Kidney capillary endothelial cell (primary cell): Measurements from ENCODE around the gene EAPP.
"Not testable (repeated sequence)": the region's sequence is repeated elsewhere in the genome, so short reads cannot be mapped to it uniquely, and the experiment has no call there.

Experiments used
- DNase-seq: peaks from one replicate; pipeline ENCODE4 v3.0.0-alpha.2; 2018; ENCODE audit warnings: low spot score

Gene EAPP

DNA sequence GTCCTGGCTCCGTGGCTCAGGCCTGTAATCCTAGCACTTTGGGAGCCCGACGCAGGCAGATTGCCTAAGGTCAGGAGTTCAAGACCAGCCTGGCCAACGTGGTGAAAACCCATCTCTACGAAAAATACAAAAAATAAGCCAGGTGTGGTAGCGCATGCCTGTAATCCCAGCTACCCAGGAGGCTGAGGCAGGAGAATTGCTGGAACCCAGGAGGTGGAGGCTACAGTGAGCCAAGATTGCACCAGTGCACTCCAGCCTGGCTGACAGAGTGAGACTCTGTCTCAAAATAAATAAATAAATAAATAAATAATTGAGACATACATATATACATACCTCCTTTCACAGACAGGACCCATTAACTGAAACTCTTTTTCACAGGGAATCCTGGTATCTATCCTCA lies 1.4 kb downstream of the EAPP start:
- DNase-seq = not testable (repeated sequence)

DNA sequence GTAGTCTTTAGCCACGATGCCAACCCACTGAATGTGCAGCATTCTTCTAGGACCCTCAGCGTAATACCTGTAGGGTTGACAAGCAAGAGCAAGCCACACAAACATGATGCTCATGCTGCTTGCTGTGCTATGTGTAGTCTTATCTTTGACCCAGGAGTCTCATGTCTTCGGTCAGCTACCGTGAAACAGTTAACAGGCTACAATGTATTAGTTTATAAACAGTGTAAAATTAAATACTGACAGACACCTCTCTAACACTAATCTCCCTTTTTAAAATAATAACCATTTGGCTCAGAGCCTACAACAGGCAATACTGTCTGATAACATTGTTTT lies 1.9 kb downstream of the EAPP start:
- DNase-seq = no peak

DNA sequence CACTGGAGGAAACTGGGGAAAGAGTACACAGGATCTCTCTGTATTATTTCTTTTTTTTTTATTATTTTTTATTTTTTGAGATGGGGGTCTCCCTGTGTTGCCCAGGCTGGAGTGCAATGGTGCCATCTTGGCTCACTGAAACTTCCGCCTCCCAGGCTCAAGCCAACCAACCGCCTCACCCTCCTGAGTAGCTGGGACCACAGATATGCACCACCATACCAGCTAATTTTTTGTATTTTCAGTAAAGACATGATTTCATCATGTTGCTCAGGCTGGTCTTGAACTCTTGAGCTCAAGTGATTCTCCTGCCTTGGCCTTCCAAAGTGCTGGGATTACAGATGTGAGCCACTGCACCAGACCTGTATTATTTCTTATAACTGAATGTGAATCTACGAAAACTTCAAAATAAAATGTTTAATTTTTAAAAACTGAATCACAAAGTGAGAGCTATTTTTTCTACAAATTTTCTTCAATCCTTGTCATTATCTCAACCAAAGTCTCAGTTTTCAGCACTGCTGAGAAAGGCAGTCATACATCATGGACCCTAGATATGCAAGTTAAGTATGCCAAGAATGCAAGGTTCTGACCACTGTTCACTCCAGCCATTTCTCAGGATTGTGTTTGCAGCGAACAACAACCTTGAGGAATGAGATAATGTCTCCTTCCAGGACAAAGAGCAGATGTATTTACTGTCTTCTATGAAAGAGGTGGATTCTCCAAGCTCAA lies 2.4 kb downstream of the EAPP start:
- no peak for DNase-seq

DNA sequence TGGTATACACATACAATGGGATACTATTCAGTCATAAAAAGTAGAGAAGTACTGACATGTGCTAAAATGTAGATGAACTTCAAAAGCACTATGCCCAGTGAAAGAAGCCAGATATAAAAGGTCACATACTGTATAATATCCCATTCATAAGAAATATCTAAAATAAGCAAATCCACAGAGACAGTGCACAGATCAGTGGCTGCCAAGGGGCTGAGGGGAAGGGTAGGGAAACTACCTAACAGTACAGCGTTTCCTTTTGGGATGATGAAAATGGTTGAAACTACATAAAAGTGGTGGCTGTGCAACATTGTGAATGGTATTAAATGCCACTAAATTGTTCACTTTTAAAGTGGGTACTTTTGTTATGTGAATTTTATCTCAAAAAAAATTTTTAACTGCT lies 11.9 kb downstream of the EAPP start:
- no peak for DNase-seq

DNA sequence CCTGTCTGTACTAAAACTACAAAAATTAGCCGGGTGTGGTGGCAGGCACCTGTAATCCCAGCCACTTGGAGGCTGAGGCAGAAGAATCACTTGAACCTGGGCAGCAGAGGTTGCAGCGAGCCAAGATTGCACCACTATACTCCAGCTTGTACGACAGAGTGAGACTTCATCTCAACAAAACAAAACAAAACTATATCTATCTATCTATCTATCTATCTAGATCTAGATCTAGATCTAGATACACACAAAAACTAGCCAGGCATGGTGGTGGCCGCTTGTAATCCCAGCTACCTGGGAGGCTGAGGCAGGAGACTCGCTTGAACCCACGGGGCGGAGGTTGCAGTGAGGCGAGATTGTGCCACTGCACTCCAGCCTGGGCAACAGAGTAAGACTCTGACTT lies 15.3 kb downstream of the EAPP start:
- DNase-seq = not testable (repeated sequence)

DNA sequence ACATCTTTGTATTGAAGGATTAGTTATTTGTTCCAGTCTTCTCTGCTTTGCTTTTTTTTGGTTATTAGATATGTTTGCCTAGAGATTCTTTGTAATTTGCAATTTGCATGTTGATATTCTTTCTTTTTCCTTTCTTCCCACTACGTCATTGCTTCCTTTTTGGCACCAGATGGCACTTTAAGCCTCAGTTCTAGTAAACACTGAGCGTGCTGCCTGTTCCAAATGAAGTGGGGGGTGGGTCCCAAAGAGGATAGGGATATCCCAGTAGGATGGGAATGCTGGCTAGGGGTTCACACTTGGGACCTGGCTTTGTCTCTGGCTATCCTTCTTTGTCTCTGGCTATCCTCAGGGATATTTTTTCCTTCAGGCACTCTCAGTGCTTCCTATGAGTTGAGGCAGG lies 17.0 kb downstream of the EAPP start:
- DNase-seq = no peak

DNA sequence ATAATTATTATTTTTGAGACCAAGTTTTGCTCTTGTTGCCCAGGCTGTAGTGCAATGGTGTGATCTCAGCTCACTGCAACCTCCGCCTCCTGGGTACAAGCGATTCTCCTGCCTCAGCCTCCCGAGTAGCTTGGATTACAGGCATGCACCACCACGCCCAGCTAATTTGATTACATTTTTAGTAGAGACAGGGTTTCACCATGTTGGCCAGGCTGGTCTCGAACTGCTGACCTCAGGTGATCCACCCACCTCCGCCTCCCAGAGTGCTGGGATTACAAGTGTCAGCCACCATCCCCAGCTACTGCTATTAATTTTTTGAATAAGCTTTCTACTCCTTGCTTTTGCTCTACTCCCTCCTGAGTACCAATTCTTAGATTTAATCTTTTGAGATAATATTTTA lies 18.4 kb downstream of the EAPP start:
- DNase-seq = not testable (repeated sequence)

DNA sequence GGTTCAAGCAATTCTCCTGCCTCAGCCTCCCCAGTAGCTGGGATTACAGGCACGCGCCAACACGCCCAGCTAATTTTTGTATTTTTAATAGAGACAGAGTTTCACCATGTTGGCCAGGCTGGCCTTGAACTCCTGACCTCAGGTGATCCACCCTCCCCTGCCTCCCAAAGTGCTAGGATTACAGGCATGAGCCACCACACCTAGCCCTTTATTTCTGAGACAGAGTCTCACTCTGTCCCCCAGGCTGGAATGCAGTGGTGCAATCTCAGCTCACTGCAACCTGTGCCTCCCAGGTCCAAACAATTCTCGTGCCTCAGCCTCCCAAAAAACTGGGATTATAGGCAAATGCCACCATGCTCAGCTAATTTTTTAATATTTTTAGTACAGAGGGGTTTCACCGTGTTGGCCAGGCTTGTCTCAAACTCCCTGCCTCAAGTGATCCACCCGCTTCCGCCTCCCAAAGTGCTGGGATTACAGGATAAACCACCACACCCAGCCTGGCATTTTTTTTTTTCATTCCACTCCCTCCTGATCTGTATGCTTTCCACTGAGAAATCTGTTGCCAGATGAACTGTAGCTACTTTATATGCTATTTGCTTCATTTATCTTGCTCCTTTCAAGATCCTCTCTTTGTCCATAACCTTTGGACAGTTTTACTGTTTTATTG lies 19.1 kb downstream of the EAPP start:
- DNase-seq = not testable (repeated sequence)

DNA sequence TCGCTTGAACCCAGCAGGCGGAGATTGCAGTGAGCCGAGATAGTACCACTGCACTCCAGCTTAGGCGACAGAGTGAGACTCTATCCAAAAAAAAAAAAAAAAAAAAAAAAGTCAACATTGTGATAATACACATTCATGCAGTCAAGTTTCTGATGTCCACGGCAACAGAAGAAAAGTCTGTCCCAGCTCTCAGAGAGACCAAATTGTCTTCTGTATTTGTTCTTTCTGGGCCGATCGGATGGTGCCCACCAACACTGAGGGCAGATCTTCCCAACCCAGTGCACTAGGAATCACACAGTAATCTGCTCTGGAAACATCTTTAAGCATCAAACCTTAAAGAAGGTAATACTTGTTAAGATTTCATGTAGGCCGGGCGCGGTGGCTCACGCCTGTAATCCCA lies 31.6 kb downstream of the EAPP start:
- no peak for DNase-seq

DNA sequence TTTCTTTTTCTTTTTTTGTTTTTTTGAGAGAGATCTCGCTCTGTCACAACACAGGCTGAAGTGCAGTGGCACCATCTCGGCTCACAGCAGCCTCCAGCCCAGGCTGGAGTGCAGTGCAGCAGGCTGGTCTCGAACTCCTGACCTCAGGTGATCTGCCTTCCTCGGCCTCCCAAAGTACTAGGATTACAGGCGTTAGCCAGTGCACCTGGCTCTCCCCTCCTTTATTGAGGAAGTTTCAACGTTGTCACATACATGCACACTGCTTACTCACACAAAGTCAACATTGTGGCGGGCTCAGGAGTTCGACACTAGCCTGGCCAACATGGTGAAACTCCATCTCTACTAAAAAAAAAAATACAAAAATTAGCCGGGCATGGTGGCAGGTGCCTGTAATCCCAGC lies 32.0 kb downstream of the EAPP start:
- no peak for DNase-seq

DNA sequence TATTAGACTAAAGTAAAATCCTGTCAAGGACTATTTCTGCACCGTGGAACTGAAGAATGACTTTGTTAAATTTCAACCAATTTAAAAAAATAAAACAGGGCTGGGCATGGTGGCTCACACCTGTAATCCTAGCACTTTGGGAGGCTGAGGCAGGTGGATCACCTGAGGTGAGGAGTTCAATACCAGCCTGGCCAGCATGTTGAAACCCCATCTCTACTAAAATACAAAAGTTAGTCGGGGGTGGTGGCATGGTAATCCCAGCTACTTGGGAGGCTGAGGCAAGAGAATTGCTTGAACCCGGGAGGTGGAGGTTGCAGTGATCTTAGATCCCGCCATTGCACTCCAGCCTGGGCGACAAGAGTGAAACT lies 34.4 kb downstream of the EAPP start:
- DNase-seq = not testable (repeated sequence)

DNA sequence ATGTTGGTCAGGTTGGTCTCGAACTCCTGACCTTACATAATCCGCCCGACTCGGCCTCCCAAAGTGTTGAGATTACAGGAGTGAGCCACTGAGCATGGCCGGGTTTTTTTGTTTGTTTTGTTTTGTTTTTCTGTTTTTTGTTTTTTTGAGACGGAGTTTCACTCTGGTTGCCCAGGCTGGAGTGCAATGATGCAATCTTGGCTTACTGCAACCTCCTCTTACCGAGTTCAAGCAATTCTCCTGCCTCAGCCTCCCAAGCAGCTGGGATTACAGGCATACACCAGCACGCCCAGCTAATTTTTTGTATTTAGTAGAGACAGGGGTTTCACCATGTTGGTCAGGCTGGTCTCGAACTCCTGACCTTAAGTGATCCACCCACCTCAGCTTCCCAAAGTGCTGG lies 35.5 kb downstream of the EAPP start:
- DNase-seq = not testable (repeated sequence)

DNA sequence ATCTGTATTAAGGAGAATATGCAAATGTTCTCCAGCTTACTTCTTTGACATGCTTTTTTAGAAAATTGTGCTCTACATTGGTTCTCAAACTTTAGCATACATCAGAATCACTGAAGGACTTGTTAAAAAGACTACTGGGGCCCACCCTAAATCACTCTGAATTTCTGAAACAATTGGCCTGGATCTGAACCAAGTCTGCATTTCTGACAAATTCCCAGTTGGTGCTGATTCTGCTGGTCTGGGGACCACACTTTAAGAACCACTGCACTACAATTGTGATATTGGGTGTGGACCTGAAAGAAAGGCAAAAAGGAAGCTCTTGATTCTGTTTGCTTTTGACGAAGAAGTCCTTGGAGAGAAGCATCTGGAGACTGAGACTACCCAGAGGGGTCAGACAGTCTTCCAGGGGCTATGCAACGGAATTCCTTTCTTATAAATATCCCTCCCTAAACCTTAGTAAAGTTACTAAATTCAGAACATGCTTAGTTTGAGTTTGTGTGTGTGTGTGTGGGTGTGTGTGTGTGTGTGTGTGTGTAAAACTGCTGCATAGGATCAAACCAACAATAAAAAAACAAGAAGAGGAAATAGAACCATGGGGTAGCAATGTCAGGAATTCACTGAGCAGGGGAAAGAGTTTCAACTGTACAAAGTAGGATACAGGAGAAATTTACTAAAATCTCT lies 36.8 kb downstream of the EAPP start:
- no peak for DNase-seq

DNA sequence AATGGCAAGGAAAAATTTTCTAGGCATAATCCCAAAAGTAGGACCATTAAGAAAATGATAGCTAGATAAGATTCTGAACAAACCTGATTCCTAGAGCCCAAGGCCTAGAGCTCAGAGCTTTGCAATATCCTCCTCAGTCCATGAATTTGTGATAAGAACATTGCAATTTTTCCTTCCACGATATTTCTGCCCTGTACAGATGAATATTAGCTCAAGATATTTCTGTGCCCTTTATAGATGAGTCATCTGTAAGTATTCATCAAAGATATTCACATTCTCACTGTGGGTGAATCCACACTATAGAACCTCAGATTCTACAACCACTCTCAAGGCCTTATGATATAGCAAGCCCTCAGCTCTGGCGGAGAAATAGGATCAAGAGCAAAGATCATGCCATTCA lies 37.5 kb downstream of the EAPP start:
- no peak for DNase-seq

DNA sequence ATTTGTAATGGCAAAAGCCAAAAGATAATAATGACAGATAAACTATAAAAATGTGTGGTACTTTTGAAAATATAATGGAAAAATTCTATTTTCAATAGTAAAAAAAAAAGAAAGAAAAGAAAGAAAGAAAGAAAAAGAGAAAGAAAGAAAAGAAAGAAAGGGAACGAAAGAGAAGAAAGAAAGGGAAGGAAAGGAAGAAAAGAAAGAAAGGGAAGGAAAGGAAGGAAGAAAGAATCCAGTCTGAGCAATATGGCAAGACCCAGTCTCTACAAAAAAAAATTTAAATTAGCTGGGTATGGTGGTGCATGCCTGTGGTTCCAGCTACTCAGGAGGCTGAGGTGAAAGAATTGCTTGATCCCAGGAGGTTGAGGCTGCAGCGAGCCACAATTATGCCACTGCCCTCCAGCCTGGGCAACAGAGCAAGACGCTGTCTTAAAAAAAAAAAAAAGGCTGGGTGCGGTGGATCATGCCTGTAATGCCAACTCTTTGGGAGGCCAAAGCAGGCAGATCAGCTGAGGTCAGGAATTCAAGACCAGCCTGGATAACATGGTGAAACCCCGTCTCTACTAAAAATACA lies 38.4 kb downstream of the EAPP start:
- DNase-seq = no peak

DNA sequence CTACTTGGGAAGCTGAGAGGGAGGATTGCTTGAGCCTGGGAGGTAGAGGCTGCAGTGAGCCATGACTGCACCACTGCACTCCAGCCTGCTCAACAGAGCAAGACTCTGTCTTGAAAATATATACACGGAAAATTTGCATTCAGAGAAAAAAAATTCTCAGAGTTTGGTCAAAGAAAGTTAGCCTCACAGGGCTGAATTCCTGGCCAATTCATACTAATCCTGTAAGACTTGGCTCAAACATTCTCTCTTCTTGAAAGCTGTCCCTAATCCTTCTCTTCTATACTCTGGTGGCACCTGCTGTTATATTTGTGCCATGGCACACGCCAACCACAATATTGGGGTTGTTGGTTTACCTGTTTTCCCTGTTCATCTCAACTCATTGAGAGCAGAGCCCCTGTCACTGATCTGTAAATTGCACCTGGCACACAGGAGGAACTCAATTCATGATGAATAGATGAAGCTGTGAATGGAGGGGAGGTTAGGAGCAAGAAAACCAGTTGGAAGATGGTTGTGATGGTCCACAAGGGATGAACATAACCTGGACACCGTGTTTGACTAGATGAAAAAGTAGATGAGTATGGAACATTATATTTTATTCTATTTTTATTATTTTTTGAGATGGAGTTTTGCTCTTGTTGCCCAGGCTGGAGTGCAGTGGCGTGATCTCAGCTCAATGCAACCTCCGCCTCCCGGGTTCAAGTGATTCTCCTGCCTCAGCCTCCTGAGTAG lies 40.7 kb downstream of the EAPP start:
- DNase-seq = no peak

DNA sequence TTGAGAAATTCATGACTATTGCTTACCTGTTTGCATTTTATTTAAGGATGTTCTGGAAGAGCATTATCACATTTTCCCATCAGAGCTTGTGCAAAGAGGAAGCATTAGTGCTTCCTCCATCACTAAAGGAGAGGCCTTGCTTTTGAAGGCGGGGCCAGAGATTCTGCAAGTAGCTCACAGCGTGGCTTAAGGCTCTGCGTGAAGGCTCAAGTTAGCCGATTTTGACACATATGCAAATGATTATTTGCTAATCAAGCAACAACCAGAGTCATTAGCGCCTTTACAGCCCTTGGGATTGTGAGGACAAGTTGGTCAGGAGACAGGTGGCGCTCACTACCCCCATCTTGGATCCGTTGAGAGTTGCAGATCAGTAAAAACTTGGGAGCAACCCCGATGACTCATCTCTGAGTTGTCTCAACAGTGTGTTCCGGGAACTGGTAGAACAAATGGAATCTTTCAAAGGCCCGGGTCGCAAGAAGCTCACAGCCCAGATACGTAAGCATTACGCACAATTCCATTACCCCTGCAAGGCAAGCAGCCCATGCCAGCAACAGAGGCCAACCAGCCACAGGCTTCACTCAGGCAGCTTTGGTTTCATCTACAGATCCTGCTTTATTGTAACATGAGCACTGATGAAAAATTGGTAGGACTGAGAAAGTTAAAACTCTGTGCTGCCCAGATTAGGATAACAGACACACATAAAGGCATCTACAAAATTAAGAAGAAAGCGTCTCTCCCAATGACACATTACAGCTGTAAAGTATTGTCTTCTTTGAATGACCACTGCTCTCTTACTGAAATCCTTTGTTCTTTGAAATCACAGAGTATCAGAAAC lies 42.6 kb downstream of the EAPP start:
- DNase-seq = peak; percentile 19

DNA sequence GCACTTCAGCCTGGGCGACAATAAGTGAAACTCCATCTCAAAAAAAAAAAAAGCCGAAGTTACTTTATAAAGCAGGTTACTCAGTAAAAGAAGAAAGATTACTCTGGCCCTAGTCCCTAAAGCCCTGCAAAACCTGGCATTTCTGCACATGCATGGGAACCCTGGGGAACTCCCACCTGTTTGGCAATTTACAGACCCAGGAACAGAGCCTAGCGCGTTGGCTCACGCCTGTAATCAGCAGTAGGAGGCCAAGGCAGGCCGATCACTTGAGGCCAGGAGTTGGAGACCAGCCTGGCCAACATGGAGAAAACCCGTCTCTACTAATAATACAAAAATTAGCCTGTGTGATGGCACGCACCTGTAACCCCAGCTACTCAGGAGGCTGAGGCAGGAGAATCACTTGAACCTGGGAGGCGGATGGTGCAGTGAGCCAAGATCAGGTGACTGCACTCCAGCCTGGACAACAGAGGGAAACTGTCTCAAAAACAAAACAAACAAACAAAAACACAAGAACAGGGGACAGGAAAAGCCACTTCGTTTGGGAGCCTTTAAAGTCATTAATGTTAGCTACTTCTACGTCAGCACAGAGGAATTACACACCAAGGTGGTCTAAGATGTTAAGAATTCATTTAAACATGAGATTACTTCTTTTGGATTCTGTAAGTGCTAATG lies 43.4 kb downstream of the EAPP start:
- no peak for DNase-seq

DNA sequence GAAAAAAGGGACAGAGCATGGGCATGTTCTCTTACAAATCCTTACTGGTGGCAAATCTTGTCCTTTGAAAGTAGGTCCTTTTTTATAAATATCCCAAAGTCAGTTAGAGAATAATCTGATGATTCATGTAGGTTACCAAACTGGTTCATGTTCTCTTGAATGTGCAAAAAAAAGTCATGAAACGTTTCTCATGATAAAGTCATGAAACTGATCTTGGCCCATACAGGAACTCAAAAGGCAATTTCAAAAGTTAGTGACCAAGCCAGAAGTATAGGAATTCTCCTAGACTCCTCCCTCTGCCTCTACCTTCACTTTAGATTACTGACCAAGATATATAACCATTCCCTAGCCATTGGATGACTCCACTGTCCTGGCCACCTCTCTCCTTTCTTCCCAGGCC lies 50.2 kb downstream of the EAPP start:
- no peak for DNase-seq

DNA sequence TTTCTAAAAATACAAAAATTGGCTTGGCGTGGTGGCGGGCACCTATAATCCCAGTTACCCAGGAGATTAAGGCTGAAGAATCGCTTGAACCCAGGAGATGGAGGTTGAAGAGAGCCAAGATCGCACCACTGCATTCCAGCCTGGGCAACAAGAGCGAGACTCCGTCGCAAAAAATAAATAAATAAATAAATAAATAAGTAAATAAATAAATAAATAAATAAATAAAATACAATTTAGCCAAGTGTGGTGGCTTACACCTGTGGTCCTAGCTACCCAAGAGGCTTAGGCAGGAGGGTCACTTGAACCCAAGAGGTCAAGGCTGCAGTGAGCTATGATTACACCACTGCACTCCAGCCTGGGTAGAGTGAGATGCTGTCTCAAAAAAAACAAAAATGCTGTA lies 51.0 kb downstream of the EAPP start:
- no peak for DNase-seq

DNA sequence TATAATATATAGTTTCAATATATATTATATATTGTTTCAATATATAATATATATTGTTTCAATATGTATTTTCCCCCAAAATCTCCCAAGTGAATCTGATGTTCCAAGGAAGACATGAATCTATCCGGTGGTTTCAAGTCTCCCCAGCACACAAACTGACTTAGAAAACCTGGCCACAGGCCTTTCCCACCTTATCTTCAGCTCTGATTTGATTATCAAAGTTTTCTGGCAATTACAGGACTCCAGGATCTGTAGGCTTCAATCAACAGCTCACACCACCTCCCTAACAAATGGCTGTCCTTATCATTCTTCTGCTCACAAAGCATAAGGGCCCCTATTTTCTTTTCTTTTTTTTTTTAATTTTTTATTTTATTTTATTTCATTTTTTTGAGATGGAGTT lies 54.8 kb downstream of the EAPP start:
- no peak for DNase-seq
